CD8-positive, alpha-beta memory T cell (primary cell): ENCODE measurements around the gene RGS6. TPM values are rescaled to one million over a fixed set of nuclear protein-coding genes. Genes with fewer than 3 reads are reported as not detected.

Experiments
- CTCF ChIA-PET: fragments of 350-600 bp; sonication (Branson Sonifier 250); formaldehyde crosslinking; loops from one replicate; lab custom pipeline; 2021; ENCODE audit warnings: antibody characterized with exemption; lab: Charles Lee
- POLR2A ChIA-PET: fragments of 350-600 bp; sonication (Branson Sonifier 250); formaldehyde crosslinking; loops from one replicate; lab custom pipeline; 2021; ENCODE audit warnings: antibody characterized with exemption; lab: Charles Lee
- DNase-seq, 5 donors: peaks; one replicate each; pipeline versions ENCODE4 v3.0.0 to v3.0.0-alpha.2; 2020 to 2022; ENCODE audit warnings: mixed read lengths in 1 of 5
- H3K27ac ChIP-seq: one replicate; pipeline ENCODE4 v1.7.0; 2013; ENCODE audit warnings: low read depth, mild to moderate bottlenecking, low read length, moderate library complexity
- H3K27me3 ChIP-seq: 2 replicates; pipeline ENCODE4 v1.7.0; 2013; ENCODE audit warnings: low read length, mild to moderate bottlenecking; ENCODE audit not compliant: insufficient read depth, poor library complexity, severe bottlenecking
- H3K36me3 ChIP-seq: 2 replicates; pipeline ENCODE4 v1.7.0; 2013; ENCODE audit warnings: mild to moderate bottlenecking, low read length, moderate library complexity; ENCODE audit not compliant: insufficient read depth
- H3K4me1 ChIP-seq: 2 replicates; pipeline ENCODE4 v1.7.0; 2013; ENCODE audit warnings: mild to moderate bottlenecking, low read length, moderate library complexity; ENCODE audit not compliant: insufficient read depth
- H3K4me3 ChIP-seq: 2 replicates; pipeline ENCODE4 v1.7.0; 2013; ENCODE audit warnings: mild to moderate bottlenecking, low read length
- H3K9me3 ChIP-seq: 2 replicates; pipeline ENCODE4 v1.7.0; 2013; ENCODE audit warnings: mild to moderate bottlenecking, low read length
- H3K27ac Mint-ChIP-seq, 8 donors: one replicate each; pipeline ENCODE4 v1.8.0; 2020 to 2021; ENCODE audit warnings: mixed read lengths in 8 of 8, mild to moderate bottlenecking in 6 of 8, inconsistent platforms in 3 of 8, moderate library complexity in 3 of 8
- H3K27me3 Mint-ChIP-seq, 2 donors: one replicate each; pipeline ENCODE4 v1.8.0; 2020 to 2021; ENCODE audit warnings: mixed read lengths in 2 of 2, mild to moderate bottlenecking in 1 of 2, moderate library complexity in 1 of 2
- H3K36me3 Mint-ChIP-seq, 3 donors: one replicate each; pipeline ENCODE4 v1.8.0; 2020 to 2021; ENCODE audit warnings: mixed read lengths in 3 of 3, inconsistent platforms in 1 of 3, mild to moderate bottlenecking in 1 of 3
- H3K4me1 Mint-ChIP-seq, 3 donors: one replicate each; pipeline ENCODE4 v1.8.0; 2020 to 2021; ENCODE audit warnings: mixed read lengths in 3 of 3, inconsistent platforms in 1 of 3, mild to moderate bottlenecking in 1 of 3
- H3K4me3 Mint-ChIP-seq, 7 donors: one replicate each; pipeline ENCODE4 v1.8.0; 2020 to 2021; ENCODE audit warnings: mixed read lengths in 7 of 7, mild to moderate bottlenecking in 6 of 7, moderate library complexity in 4 of 7, inconsistent platforms in 2 of 7
- H3K9me3 Mint-ChIP-seq, 5 donors: one replicate each; pipeline ENCODE4 v1.8.0; 2020 to 2022; ENCODE audit warnings: mixed read lengths in 5 of 5, mild to moderate bottlenecking in 3 of 5, moderate library complexity in 2 of 5, inconsistent platforms in 1 of 5
- polyA plus RNA-seq: library from polyadenylated mRNA; unstranded; fragments of 300-500 nt; fragmentation: Illumina TruSeq; gene quantifications from one replicate; pipeline ENCODE4 v1.2.3, GENCODE V29; 2021
- total RNA-seq, 2 experiments: library from RNA; stranded (reverse); gene quantifications; one replicate each; pipeline ENCODE4 v1.2.3, GENCODE V29; 2021

The RGS6 gene
- total and polyA plus RNA-seq, 3 experiments from 2014 or later: 0.60 to 0.88 TPM; not detected in 1

- Histone ChIP-seq H3K36me3 (no peaks in the 10 kb centered on the region), H3K9me3 (no peaks in the 10 kb centered on the region)
- no peak overlapping the region for H3K4me3 Mint-ChIP-seq
These were observed 351.9 kb downstream of the RGS6 start for GRCh38 chr14:72284176-72284575.

GRCh38 chr14:72290241-72290640, 358.0 kb downstream of the RGS6 start:
- Mint-ChIP-seq H3K27me3 (peaks cover 7 to 35% of the 10 kb centered on the region in 2 donors), H3K4me1 (no peaks in the 10 kb centered on the region), H3K9me3 (peaks cover 2 to 17% (median 11%) of the 10 kb centered on the region in 5 donors), H3K27ac (no peak overlapping the region), H3K36me3 (no peaks in the 10 kb centered on the region), H3K4me3 (no peak overlapping the region)
- Histone ChIP-seq H3K4me3 (no peak overlapping the region), H3K27me3 (no peaks in the 10 kb centered on the region), H3K27ac (no peak overlapping the region), H3K4me1 (no peaks in the 10 kb centered on the region), H3K9me3 (no peaks in the 10 kb centered on the region), H3K36me3 (no peaks in the 10 kb centered on the region)
- DNase-seq: no peak
- ChIA-PET CTCF (no interaction called here), POLR2A (no interaction called here)

More at GRCh38 chr14:72284176-72284575, 351.9 kb downstream of the RGS6 start:
- no peaks in the 10 kb centered on the region for H3K27me3 ChIP-seq
- ChIA-PET CTCF (no interaction called here), POLR2A (no interaction called here)
- peaks cover 4% of the 10 kb centered on the region in 2 donors for H3K27me3 Mint-ChIP-seq
- no peak overlapping the region for H3K27ac ChIP-seq
- H3K36me3 Mint-ChIP-seq: peaks cover 0 to 3% (median 0%) of the 10 kb centered on the region in 3 donors
- no peaks in the 10 kb centered on the region for H3K4me1 Mint-ChIP-seq
- no peak for DNase-seq
- no peak overlapping the region for H3K4me3 ChIP-seq
- no peaks in the 10 kb centered on the region for H3K4me1 ChIP-seq
- H3K27ac Mint-ChIP-seq: no peak overlapping the region
- peaks cover 8 to 38% (median 27%) of the 10 kb centered on the region in 5 donors for H3K9me3 Mint-ChIP-seq

- no peaks in the 10 kb centered on the region for H3K4me1 ChIP-seq
- CTCF ChIA-PET: no interaction called here
- H3K9me3 ChIP-seq: no peaks in the 10 kb centered on the region
- no peaks in the 10 kb centered on the region for H3K27me3 ChIP-seq
- no peak overlapping the region for H3K4me3 Mint-ChIP-seq
- no peak for DNase-seq
- peaks cover 0 to 5% (median 2%) of the 10 kb centered on the region in 5 donors for H3K9me3 Mint-ChIP-seq
- POLR2A ChIA-PET: no interaction called here
- peaks cover 7 to 35% of the 10 kb centered on the region in 2 donors for H3K27me3 Mint-ChIP-seq
- no peak overlapping the region for H3K27ac ChIP-seq
- H3K36me3 ChIP-seq: no peaks in the 10 kb centered on the region
- no peaks in the 10 kb centered on the region for H3K36me3 Mint-ChIP-seq
- no peaks in the 10 kb centered on the region for H3K4me1 Mint-ChIP-seq
- no peak overlapping the region for H3K27ac Mint-ChIP-seq
- H3K4me3 ChIP-seq: no peak overlapping the region
These were observed 359.9 kb downstream of the RGS6 start for GRCh38 chr14:72291908-72292688.

- Histone ChIP-seq H3K4me1 (no peaks in the 10 kb centered on the region), H3K27ac (no peak overlapping the region), H3K36me3 (no peaks in the 10 kb centered on the region), H3K27me3 (no peaks in the 10 kb centered on the region), H3K4me3 (no peak overlapping the region), H3K9me3 (no peaks in the 10 kb centered on the region)
- POLR2A ChIA-PET: no interaction called here
- no peaks in the 10 kb centered on the region for H3K36me3 Mint-ChIP-seq
- peaks cover 7 to 35% of the 10 kb centered on the region in 2 donors for H3K27me3 Mint-ChIP-seq
- H3K9me3 Mint-ChIP-seq: peaks cover 0 to 3% (median 2%) of the 10 kb centered on the region in 5 donors
- no peaks in the 10 kb centered on the region for H3K4me1 Mint-ChIP-seq
- CTCF ChIA-PET: no interaction called here
- no peak overlapping the region for H3K27ac Mint-ChIP-seq
- H3K4me3 Mint-ChIP-seq: no peak overlapping the region
- no peak for DNase-seq
These were observed 360.4 kb downstream of the RGS6 start for GRCh38 chr14:72292689-72293024.

- Histone ChIP-seq H3K27me3 (no peaks in the 10 kb centered on the region), H3K27ac (no peak overlapping the region), H3K4me1 (no peaks in the 10 kb centered on the region), H3K9me3 (no peaks in the 10 kb centered on the region), H3K4me3 (no peak overlapping the region), H3K36me3 (no peaks in the 10 kb centered on the region)
- peaks cover 15 to 58% of the 10 kb centered on the region in 2 donors for H3K27me3 Mint-ChIP-seq
- ChIA-PET CTCF (no interaction called here), POLR2A (no interaction called here)
- peaks cover 0 to 14% (median 2%) of the 10 kb centered on the region in 3 donors for H3K36me3 Mint-ChIP-seq
- no peak overlapping the region for H3K27ac Mint-ChIP-seq
- H3K9me3 Mint-ChIP-seq: peaks cover 0 to 11% (median 9%) of the 10 kb centered on the region in 5 donors
- no peak for DNase-seq
- H3K4me1 Mint-ChIP-seq: no peaks in the 10 kb centered on the region
- no peak overlapping the region for H3K4me3 Mint-ChIP-seq
These were observed 369.1 kb downstream of the RGS6 start for GRCh38 chr14:72301352-72301751.

- Histone ChIP-seq H3K4me3 (no peak overlapping the region), H3K4me1 (no peaks in the 10 kb centered on the region), H3K27ac (no peak overlapping the region), H3K36me3 (no peaks in the 10 kb centered on the region), H3K9me3 (no peaks in the 10 kb centered on the region), H3K27me3 (no peaks in the 10 kb centered on the region)
- POLR2A ChIA-PET: no interaction called here
- Mint-ChIP-seq H3K36me3 (peaks cover 0 to 14% (median 2%) of the 10 kb centered on the region in 3 donors), H3K4me1 (no peaks in the 10 kb centered on the region), H3K4me3 (no peak overlapping the region), H3K9me3 (peaks cover 2 to 13% (median 10%) of the 10 kb centered on the region in 5 donors), H3K27me3 (peaks cover 19 to 72% of the 10 kb centered on the region in 2 donors), H3K27ac (no peak overlapping the region)
- CTCF ChIA-PET: no interaction called here
- no peak for DNase-seq
These were observed 371.7 kb downstream of the RGS6 start for GRCh38 chr14:72303930-72304329.

GRCh38 chr14:72305561-72305960, 373.3 kb downstream of the RGS6 start:
- DNase-seq: no peak
- no peaks in the 10 kb centered on the region for H3K9me3 ChIP-seq
- H3K27me3 Mint-ChIP-seq: peaks cover 17 to 76% of the 10 kb centered on the region in 2 donors
- H3K27ac ChIP-seq: no peak overlapping the region
- no peaks in the 10 kb centered on the region for H3K27me3 ChIP-seq
- CTCF ChIA-PET: no interaction called here
- no peaks in the 10 kb centered on the region for H3K36me3 ChIP-seq
- no peaks in the 10 kb centered on the region for H3K4me1 ChIP-seq
- H3K9me3 Mint-ChIP-seq: peaks cover 2 to 13% (median 10%) of the 10 kb centered on the region in 5 donors
- H3K4me1 Mint-ChIP-seq: no peaks in the 10 kb centered on the region
- no peak overlapping the region for H3K4me3 ChIP-seq
- peaks cover 0 to 14% (median 2%) of the 10 kb centered on the region in 3 donors for H3K36me3 Mint-ChIP-seq
- no peak overlapping the region for H3K27ac Mint-ChIP-seq
- POLR2A ChIA-PET: no interaction called here
- H3K4me3 Mint-ChIP-seq: no peak overlapping the region

- Mint-ChIP-seq H3K27ac (no peak overlapping the region), H3K27me3 (peaks cover 7 to 65% of the 10 kb centered on the region in 2 donors), H3K4me3 (no peak overlapping the region), H3K36me3 (peaks cover 0 to 9% (median 0%) of the 10 kb centered on the region in 3 donors), H3K4me1 (no peaks in the 10 kb centered on the region), H3K9me3 (peaks cover 2 to 14% (median 6%) of the 10 kb centered on the region in 5 donors)
- no peak for DNase-seq
- POLR2A ChIA-PET: no interaction called here
- Histone ChIP-seq H3K36me3 (no peaks in the 10 kb centered on the region), H3K9me3 (no peaks in the 10 kb centered on the region), H3K27ac (no peak overlapping the region), H3K27me3 (no peaks in the 10 kb centered on the region), H3K4me1 (no peaks in the 10 kb centered on the region), H3K4me3 (no peak overlapping the region)
- CTCF ChIA-PET: no interaction called here
These were observed 376.8 kb downstream of the RGS6 start for GRCh38 chr14:72308967-72309485.
